ENCODE results near the gene GALNS. TPM values are rescaled to one million over a fixed set of nuclear protein-coding genes. Genes with fewer than 3 reads are reported as not detected.

GALNS gene
- total and polyA plus RNA-seq, 2 of the 13 experiments (the other 11 are each of a cell fraction or from before 2014, with no cell fraction given): 9.2 to 9.8 TPM

GRCh38 chr16:88764080-88764479 lies 92.7 kb downstream of the GALNS start (continued):
- TF ChIP-seq ZNF362 (CRISPR knock-in tag; IDR thresholded peaks at IDR 0.05; ENCODE audit: borderline replicate concordance) (no peak), HNF1A (IDR thresholded peaks at IDR 0.05; ENCODE audit: low read depth) (no peak), HNF1A (CRISPR knock-in tag; IDR thresholded peaks at IDR 0.05; ENCODE audit: borderline replicate concordance) (0 out of 2 replicates have a peak, but pooled peaks have one; percentile 34), AKAP8 (CRISPR knock-in tag; IDR thresholded peaks at IDR 0.05) (no peak), SKIL (CRISPR knock-in tag; IDR thresholded peaks at IDR 0.05; ENCODE audit: borderline replicate concordance) (no peak), CREM (IDR thresholded peaks at IDR 0.05) (no peak), CREM (CRISPR knock-in tag; IDR thresholded peaks at IDR 0.05) (no peak), ZNF280D (CRISPR knock-in tag; IDR thresholded peaks at IDR 0.05) (no peak), SOX13 (IDR thresholded peaks at IDR 0.05) (no peak), SOX13 (CRISPR knock-in tag; conservative IDR thresholded peaks at IDR 0.05 in 1 of 2, IDR thresholded peaks at IDR 0.05 in 1 of 2) (no peak), ZBTB42 (CRISPR knock-in tag; IDR thresholded peaks at IDR 0.05) (no peak), IRX3 (CRISPR knock-in tag; IDR thresholded peaks at IDR 0.05; ENCODE audit: borderline replicate concordance, low read depth) (no peak), ZNF383 (CRISPR knock-in tag; IDR thresholded peaks at IDR 0.05; ENCODE audit: borderline replicate concordance) (0 out of 2 replicates have a peak, but pooled peaks have one; percentile 52), MED8 (CRISPR knock-in tag; IDR thresholded peaks at IDR 0.05; ENCODE audit: insufficient replicate concordance) (no peak), ZNF556 (CRISPR knock-in tag; IDR thresholded peaks at IDR 0.05; ENCODE audit: borderline replicate concordance) (no peak), SALL1 (CRISPR knock-in tag; IDR thresholded peaks at IDR 0.05) (no peak), ZNF768 (CRISPR knock-in tag; IDR thresholded peaks at IDR 0.05) (no peak; the same call in 1 of the 2 replicates)
